GM19467 (cell line): ENCODE measurements around the gene SPTB.
"Not testable (repeated sequence)": the region's sequence is repeated elsewhere in the genome, so short reads cannot be mapped to it uniquely, and the experiment has no call there.

Source experiments
- ATAC-seq: cut with Tn5 transposase; IDR thresholded peaks from one replicate; pipeline ENCODE4 v1.9.1; 2021; ENCODE audit warnings: mild to moderate bottlenecking, moderate library complexity; ENCODE audit not compliant: unreplicated experiment

SPTB gene

DNA sequence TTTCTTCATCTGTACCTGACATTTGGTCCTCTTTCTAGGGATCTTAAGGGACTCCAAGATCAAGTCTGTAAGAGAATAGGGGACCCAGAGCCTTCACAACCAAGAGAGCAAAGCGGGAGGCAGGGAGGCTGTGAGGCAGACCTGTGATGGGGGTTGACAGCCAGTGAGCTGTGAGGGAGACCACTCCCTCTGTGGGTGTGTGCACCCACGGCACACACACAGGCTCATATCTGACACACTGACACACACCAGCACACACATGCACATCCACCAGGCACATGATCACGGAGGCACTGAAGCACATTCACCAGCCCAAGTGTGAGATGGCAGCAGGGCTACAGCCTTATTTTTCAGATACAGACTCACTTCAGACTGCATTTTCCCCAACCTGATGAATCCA, 55.2 kb downstream of the SPTB start:
- ATAC-seq = no peak

DNA sequence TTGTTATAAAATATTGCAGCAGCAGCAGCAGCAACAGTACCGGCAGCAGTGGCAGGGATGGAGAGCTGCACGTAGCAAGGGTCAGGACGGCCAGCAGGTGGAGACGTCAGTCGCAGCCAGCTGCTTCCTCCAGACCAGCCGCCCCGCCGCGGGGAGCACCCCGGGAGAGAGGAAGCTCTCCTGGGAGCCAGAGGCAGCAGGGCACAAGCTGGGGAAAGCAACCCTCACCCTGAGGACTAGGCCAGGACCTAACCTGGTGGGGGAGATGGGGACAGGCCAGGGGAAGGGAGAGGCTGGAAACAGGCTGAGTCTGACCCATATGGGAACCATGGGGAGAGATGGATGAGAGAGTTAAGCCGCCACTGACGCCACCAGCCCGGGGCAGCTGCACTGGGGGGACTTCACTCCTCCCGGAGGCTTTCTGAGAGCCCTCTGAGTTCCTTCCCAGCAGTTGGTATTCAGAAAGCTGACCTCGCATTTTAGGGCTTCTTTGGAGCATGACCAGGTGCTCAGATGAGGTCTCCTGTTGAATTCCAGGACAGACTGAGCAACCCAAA, 56.3 kb downstream of the SPTB start:
- no peak for ATAC-seq

DNA sequence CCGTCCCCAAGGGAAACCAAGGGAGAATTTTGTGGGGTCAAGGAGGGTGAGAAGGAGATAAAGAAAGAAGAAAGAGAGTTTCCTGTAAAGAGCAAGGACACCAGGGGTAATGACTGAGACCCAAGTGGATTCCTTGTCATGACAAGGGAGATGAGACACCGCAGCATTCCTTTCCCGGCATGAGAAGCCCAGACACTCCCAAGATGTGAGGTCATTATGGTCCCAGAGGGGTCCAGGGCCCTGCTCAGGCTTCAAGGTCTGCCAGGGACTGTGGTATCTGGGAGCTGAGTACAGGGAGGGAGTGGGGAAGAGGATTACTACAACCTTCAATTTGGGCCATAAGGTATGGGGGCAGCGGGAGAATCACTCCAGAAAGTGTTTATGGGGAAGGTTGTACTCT, 58.1 kb downstream of the SPTB start:
- ATAC-seq = no peak

DNA sequence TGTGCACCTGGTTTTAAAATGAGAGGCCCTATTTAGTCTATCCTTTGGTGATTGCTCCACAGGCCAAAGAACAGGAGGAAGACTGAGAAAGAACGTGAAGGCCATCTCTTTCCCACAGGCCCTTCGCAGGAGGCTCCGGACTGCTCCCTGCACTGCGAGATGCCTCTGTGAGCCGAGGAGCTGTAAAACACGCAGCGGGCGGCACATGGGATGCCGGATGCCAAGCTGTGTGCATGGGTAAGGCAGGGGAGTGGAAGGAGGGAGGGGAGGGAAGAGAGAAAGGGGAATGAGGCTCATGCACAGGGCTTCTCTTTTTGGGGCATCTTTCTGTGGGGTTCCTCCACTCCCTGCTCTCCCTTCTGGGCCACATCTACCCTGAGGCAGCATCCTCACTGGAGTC, 61.6 kb downstream of the SPTB start:
- no peak for ATAC-seq

DNA sequence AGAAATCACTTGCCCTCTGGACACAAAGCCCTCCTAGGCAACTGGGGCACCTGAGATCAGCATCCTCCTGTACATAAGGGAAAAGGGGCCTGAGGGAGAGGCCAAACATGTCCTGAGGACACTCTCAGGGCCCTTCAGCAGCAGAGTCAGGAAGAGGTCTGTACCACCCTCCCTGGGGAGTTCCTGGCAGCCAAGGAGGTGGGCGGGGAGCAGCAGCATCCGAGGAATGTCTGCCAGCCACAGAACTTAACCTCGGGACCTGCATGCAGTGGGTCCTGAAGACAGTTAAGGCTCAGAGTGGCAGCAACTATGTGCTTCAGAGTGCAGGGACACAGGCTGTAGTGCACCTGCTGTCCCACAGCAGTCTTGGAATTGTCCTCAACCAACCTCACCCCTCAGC, 62.1 kb downstream of the SPTB start:
- ATAC-seq = no peak

DNA sequence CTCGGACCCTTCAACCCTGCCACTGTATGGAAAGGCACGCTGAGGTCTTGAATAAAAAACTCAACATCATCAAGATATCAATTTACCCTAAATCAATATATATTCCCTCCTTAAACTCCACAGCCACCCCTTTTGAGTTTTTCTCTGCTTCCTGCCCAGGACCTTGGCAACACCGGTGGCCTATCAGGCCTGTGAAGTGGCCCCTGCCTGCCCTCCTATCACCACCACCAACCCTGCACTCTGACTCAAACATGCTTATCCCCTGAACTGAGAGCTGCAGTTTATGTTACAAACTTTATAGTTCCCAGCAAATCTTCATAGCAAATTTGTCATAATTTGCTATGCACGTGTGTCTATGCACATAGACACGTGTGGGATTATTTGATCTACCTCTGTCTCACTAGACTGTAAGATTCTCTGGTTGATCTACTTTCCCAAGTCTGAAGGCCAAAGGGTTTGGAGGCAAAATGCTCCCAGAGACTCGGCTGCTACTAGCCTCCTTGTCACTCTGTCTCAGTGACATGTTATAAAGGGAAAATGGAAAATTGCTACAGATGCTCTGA, 63.4 kb downstream of the SPTB start:
- ATAC-seq = no peak

DNA sequence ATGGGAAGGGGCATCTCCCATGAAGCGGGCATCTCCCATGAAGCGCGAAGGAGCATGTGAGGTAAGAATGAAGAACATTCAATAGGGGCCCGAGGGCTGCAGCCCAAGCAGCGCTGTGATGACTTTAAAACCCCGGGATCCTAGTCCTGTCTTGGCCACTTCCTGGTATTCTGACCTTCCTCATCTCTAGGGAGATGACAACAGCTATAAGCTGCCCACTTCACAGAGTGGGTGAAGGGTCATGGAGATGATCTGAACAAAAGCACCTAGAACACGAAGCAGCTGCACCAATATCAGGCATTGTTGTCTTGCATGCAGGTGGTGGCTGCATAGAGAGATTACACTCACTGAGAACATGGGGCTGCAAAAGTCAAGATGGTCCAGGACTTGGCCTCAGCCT, 64.5 kb downstream of the SPTB start:
- no peak for ATAC-seq

DNA sequence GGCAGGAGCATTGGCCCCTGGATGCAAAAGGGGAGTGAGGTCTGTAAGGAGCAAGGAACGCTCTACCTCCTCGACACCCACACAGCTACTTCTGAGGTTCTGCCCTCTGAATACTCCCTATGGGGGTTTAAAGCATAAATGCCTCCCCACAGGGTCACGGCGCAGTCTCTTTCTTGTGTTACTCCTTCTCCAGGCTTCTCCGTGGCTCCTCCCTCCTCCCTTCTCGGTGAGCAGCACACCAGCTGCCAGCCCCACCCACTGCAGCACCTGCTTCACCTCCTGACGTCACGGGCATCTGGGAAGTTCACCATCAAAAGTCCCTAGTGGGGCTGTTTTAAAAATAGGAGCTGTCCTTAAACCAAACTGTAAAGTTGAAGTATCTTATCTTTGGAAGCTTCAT, 67.3 kb downstream of the SPTB start:
- no peak for ATAC-seq

DNA sequence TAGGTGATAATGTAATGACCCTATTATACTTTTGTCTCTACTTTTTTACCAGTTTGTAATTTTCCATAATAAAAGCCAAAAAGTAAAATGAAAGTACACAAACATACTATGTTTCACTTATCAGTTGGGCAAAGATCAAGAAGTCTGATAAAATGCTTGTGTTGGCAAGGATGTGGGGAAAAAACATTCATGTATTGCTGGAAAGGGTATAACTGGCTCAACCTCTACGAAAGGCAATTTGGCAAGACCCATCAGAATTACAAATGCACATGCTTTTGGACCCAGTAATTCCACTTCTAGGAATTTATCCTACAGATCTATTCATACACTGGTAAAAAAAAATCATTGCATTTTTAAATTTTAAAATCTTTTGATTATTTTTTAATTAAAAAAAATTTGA, 68.0 kb downstream of the SPTB start:
- no peak for ATAC-seq

DNA sequence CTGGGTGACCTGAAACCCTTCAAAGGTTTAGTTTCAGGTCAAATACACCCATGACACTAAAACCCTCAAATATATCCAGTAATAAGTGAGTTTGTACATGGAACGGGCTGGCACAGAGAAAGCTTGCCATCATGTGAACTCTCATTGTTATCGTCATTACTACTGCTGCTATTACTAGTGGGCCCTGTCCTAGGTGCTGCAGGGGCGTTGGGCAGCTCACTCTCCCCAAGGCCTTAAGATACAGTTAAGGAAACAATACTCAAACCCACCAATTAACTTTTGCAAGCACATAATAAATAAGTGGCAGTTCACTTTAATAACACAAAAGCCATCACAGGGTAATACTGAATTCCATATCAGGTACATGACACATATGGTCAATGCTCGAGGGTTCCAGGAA, 71.3 kb downstream of the SPTB start:
- ATAC-seq = no peak

DNA sequence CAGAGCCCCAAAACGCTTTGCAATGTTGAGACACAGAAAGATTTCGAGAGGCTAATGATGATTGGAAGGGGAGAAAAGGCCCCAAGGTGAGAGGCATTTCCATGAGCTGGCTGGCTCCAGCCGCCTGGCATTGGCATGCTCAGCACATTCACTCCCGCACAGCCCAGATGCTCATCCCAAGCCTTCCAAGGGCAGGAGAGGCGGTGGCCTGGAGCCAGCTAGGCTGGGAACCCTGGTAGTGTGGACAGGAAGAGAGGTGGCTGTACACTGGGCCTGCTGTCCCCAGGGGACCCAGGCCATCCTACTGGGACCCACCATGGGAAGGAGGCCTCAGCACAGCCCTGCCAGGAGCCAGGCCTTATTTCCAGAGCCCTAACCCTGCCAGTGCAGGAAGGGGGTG, 72.2 kb downstream of the SPTB start:
- ATAC-seq = no peak

DNA sequence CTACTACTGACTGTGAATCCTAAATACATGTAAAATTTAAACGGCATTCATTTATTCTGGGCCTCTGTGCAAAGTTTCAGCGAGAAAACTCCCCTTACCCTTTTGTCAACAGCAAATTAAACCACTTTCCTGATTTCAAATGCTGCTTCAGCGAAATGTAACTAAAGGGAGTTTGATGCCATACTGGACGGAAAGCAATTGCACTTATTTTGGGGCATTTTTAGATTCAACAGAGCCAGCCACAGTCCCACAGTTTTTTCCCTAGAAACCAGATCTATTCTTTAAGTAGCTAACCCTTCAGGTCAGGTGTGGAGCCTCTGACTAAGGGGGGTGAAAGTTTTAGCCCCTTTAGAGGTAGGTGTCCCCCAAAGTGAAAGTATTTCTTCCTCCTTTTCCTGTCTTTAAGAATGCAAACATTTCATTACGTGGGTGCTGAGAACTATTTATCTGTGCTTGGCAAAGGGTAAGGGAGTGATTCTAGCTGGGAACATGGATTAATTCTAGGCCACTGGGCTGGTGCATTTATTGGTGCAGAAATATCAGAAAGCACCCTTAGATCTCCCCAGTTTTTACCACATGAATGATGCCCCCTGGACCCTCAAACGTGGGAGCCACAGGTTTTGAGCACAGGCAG, 72.7 kb downstream of the SPTB start:
- no peak for ATAC-seq

DNA sequence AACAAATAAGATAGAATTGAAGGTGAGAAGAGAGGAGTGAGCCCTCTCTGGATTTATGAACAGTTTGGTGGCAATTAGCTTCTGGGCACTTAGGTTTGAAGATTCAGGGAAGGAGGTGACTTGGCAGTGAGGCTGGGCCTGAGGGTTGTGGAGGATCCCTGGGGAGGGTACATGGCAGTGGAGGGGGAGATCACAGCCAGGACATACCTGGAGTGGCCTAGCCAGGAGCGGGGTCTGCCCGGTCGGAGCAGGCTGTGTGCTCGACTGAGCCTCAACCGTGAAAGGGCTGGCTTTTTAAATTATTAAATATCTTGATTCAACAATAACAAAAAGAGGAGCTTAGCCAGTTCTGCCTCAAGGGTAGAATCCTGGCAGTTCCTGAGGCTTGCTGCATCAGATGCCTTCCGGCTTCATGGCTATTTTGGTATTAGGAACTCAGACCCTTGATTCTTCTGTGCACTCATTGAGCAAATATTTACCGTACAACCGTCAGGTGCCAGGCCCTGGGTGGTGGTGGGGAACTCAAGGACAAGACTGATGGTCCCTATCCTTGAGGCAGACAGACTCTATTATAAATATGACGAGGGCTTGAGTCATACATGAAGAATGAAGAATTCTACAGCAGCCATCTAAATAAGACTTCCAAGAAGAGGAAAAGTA, 73.4 kb downstream of the SPTB start:
- no peak for ATAC-seq

DNA sequence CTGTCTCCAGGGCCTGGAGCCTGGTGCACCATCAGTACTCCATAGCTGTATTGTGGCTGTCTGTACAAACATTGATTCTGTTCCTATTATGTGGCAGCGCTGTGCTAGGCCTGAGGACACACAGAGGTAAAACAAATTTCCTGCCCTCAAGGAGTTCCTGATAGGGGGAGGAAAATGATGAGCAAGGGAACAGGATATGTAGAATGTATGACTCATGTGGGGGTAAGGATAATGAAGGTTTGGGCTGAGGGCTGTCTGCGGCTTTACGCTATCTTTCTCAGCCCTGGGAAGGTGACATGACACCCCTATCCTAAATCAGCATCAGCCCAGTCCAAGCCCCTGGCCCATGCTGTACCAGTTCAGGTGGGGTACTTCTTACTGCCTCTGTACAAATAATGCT, 74.1 kb downstream of the SPTB start:
- ATAC-seq = not testable (repeated sequence)

DNA sequence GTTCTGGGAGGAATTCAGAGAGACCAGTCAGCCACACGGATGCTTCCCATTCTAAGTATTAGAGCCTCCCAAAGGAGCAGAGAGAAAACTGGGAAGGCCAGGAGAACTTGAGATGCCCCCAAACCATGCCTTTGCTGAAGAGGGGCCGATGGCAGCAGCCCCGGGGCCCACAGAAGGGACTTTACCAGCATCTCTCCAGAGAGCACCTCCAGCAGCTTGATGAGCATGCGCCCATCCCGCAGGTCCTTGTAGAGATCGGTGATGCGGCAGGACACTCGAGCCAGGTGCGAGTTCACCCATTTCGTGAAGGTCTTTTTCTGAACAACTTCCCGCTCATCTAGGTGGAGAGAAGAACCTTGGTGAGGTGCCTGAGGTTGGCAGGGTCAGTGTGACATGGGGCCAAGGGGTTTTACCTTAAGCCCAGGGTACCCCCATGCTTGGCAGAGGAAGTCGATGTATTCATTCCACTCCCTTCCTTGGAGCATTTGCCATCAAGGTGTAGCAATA, 74.9 kb downstream of the SPTB start:
- no peak for ATAC-seq

DNA sequence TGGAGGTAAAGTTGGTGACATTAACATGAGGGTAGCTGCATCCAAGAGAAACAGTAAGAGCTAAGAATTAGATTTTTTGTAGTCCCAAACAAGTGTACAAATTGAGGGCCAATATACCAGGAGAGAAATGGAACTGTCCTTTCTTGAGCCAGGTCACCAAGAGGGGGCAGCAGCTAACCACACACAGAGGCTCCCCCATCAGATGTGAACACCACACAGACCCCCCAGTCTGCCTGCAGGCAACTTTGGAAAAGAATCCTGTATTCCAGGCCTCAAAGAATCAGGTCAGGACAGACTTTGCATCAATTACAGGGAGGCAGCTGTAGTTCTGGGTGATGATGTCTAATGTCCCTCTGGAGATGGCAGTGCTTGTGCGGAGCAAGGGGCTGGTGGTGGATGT, 77.9 kb downstream of the SPTB start:
- no peak for ATAC-seq

DNA sequence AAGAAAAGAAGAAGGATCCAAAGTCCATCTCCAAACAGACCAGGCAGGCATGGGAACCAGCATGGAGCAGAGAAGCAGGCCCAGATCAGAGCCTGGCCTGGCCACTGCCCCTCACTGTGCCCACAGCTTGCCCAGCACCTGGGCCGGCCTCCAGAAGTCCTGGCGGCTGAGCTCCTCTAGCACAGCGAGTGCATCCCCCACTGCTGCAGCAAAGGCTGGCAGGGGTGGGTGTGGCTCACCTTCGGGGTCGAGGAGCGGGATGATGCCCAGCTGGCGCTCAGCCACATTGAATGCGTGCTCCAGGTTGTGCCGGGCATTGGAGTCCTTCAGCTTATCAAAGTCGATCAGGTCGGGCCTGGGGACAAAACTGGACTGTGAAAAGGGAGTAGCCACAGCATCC, 78.7 kb downstream of the SPTB start:
- no peak for ATAC-seq

DNA sequence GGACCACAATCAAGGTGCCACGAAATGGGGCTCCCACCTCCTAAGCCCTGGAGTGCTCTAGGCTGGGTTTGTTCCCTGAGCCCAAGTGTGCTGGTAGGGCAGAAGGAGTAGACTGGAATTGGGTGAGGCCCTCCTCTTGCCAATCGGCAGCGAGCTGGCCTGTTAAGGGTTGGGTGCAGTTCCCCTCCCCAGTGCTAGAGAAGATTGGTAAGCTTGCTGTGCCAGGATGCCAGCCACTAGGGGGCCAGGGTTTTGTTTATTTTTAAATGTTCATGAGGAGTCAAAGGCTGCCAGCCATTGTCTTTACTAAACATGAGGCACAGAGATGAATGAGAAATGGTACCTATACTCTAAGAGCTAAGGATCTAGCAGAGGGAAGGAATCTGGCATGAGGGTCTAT, 79.7 kb downstream of the SPTB start:
- no peak for ATAC-seq

DNA sequence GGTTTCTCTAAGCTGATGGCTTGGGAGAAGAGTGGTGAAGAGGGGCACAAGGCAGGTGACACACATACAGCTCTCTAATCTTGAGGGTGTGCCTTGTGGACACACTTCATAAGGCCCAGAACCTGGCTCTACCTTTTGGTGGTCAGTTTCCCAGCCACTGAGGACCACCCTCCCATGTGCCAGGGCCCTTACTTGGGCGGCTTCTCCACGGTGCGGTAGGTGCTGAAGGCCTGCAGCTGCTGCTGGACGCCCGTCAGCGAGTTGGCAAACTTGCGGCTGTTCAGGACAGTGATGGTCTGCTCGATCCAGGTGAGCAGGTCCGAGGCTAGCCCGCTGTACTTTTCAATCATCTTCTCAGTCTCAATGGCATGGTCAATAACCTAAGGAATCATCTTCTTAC, 80.2 kb downstream of the SPTB start:
- ATAC-seq = no peak

DNA sequence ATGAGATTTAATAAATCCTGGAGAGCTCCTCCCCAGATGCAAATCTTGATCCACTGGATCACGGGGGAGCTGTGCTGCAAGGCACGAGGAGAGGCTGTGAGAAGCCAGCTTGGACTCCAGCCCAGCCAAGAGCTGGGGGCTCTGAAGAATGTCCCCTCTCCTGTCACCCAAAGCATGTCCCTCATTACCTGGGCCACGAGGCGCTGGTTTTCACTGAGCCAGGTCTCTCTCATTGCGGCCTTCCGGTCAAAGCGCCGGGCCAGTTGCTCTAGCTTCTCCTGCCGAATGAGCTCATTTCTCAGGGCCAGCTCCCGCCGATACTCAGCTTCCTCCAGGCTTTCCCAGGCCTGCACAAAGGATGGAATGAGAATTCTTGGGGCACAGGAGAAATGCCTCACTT, 83.3 kb downstream of the SPTB start:
- no peak for ATAC-seq

DNA sequence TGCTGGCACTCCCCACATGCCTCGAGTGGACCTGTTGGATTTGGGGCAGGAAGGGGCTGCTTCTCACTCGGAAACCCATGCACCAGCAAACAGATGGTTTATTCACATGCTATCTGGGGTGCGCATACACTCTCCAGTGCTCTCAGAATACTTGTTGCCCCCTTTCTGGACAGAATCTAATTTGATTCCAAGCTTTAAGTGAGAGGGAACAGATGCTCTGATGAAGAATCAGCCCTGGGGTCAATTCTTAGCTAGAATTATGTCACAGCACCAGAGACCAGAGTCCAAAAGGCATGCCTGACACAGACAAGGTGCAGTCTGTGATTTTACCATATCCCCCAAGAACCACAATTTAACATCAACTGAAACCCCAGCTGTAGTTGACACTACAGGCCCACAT, 83.8 kb downstream of the SPTB start:
- ATAC-seq = no peak

DNA sequence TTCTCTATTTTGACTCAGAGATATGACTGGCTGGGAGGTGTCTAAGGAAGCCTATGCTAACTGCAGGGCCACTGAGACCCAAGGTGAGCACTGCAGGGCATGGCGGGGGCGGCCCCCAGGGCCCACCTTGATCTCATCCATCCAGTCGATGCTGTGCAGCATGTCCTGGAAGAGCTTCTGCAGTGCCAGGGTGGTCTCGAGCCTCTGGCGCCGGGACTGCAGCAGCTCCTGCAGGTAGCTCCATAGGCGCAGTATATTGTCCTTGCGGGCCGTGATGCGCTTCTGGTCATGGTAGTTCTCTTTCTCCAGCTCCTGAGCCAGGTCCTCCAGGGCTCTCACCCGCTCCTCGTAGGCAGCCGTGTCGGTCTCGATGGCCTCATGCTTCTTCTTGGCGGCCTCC, 84.5 kb downstream of the SPTB start:
- ATAC-seq = no peak
